Measurements from ENCODE around the gene TNFRSF14. TPM values are rescaled to one million over a fixed set of nuclear protein-coding genes. Genes with fewer than 3 reads are reported as not detected.
A peak's percentile ranks its signal among the peaks of the same experiment; 100 is the strongest.

Gene TNFRSF14
- total RNA-seq, 2 experiments from 2014 or later = 191 to 194 TPM

DNA sequence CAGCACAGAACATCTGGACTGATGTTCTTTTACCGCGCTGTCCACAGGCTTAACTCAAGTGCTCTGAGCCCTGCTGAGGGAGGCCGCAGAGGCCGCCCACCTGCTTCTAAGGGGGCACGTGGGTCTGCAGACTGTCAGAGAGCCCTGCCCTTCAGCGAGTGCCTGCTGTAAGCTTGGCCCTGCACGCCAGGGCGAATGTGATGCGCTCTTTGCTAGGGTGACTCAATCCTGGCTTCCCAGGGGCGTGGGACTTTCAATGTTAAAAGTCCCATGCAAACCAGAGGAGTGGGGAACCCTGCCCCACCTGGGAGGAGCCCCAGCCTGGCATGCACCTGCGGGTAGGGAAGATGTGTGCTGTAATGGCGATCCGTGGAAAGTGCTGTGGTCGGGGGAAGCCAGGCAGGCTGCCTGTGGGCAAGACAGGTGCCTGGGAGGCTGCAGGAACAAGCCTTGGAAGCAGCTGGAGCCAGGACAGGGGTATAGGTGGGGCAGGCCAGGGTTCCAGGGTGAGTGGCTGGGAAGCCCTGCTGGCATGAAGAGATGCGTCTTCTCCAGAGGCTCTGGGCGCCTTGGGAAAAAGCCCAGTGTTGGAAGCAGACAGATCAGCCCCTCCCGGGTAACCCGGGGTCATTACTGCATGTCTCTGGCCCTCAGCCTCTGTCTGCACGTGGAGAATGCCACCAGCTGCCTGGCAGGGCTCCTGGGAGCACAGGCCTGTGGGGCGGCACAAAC lies 29.2 kb upstream of the TNFRSF14 start:
- Histone ChIP-seq H3K9me3 (ENCODE audit: control insufficient read depth in 1 of 2, insufficient read depth in 1 of 2, low read length in 2 of 2) (peaks cover 0 to 12% of the 10 kb centered on the region in 2 experiments), H3K4me1 (ENCODE audit: insufficient read depth, low read length) (peaks cover 76% of the 10 kb centered on the region), H3K27me3 (ENCODE audit: control insufficient read depth in 1 of 2, insufficient read depth in 2 of 2, low read length in 2 of 2) (peaks cover 27 to 31% of the 10 kb centered on the region in 2 experiments), H3K4me3 (ENCODE audit: low read length) (peak overlapping the region; percentile 53), H3K27ac (ENCODE audit: low read depth in 1 of 2, low read length in 2 of 2) (no peak overlapping the region), H3K36me3 (ENCODE audit: insufficient read depth, low read length) (peaks cover 6% of the 10 kb centered on the region)
- H3K4me1 Mint-ChIP-seq (ENCODE audit: low read depth) = peaks cover 54% of the 10 kb centered on the region
- H3K27me3 Mint-ChIP-seq = peaks cover 20% of the 10 kb centered on the region
- CTCF ChIA-PET = interaction anchor here (1.0 to 4.2 kb wide), 3 partner anchors 20 to 59 kb away, joined by 4 to 37 read pairs (median 5); no protein-coding TSS in a partner anchor
- TF ChIP-seq, protein P1, sequence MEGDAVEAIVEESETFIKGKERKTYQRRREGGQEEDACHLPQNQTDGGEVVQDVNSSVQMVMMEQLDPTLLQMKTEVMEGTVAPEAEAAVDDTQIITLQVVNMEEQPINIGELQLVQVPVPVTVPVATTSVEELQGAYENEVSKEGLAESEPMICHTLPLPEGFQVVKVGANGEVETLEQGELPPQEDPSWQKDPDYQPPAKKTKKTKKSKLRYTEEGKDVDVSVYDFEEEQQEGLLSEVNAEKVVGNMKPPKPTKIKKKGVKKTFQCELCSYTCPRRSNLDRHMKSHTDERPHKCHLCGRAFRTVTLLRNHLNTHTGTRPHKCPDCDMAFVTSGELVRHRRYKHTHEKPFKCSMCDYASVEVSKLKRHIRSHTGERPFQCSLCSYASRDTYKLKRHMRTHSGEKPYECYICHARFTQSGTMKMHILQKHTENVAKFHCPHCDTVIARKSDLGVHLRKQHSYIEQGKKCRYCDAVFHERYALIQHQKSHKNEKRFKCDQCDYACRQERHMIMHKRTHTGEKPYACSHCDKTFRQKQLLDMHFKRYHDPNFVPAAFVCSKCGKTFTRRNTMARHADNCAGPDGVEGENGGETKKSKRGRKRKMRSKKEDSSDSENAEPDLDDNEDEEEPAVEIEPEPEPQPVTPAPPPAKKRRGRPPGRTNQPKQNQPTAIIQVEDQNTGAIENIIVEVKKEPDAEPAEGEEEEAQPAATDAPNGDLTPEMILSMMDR (IDR thresholded peaks at IDR 0.05) = no peak
- peak in 5 of 14 experiments; percentile 36 to 76 (median 47) for DNase-seq
- POLR2A ChIA-PET = interaction anchor here (1.1 to 8.5 kb wide), 12 partner anchors 15 to 298 kb away, joined by 3 to 164 read pairs (median 11); partner anchors contain the start of genes MORN1, PEX10, PRXL2B and RER1
- ATAC-seq (ENCODE audit: poor library complexity) = peak; percentile 1
- peaks cover 23% of the 10 kb centered on the region for H3K36me3 Mint-ChIP-seq (ENCODE audit: low read depth)
- H3K27ac Mint-ChIP-seq = peak overlapping the region; percentile 86
- H3K9me3 Mint-ChIP-seq = no peaks in the 10 kb centered on the region
- intact Hi-C loops (cut with DNase I, micrococcal nuclease) = loop anchor here (1.0 to 10.0 kb wide), 9 partner anchors 20 to 1248 kb away; partner anchors contain the start of genes PEX10 (in 2 of the 2), PRXL2B (in 2 of the 2), MORN1 (in 1 of the 2) and RER1 (in 1 of the 2)
- H3K4me3 Mint-ChIP-seq = peak overlapping the region; percentile 63

DNA sequence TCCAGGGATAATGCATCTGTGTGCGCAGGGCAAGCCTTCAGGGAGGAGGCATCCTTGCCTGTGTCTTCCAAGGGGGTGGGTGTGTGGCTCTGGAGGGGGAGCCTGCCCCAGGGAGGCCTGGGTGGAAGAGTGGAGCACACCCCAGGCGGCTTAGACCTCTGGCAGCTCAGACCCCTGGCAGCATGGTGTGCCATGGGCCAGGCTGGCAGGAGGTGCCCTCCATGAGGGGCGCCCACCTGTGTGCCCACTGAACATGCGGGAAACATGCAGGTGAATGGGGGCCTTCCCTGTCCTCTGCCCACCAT lies 28.7 kb upstream of the TNFRSF14 start:
- H3K4me1 ChIP-seq (ENCODE audit: insufficient read depth, low read length) = peaks cover 74% of the 10 kb centered on the region
- peaks cover 0 to 12% of the 10 kb centered on the region in 2 experiments for H3K9me3 ChIP-seq (ENCODE audit: control insufficient read depth in 1 of 2, insufficient read depth in 1 of 2, low read length in 2 of 2)
- TF ChIP-seq, protein P1 (IDR thresholded peaks at IDR 0.05) = no peak
- peaks cover 30 to 36% of the 10 kb centered on the region in 2 experiments for H3K27me3 ChIP-seq (ENCODE audit: control insufficient read depth in 1 of 2, insufficient read depth in 2 of 2, low read length in 2 of 2)
- H3K36me3 ChIP-seq (ENCODE audit: insufficient read depth, low read length) = peaks cover 4% of the 10 kb centered on the region
- Mint-ChIP-seq H3K27me3 (peaks cover 20% of the 10 kb centered on the region), H3K4me1 (ENCODE audit: low read depth) (peaks cover 49% of the 10 kb centered on the region), H3K36me3 (ENCODE audit: low read depth) (peaks cover 18% of the 10 kb centered on the region), H3K4me3 (peak overlapping the region; percentile 63), H3K27ac (no peak overlapping the region), H3K9me3 (no peaks in the 10 kb centered on the region)
- intact Hi-C loops (cut with DNase I, micrococcal nuclease) = loop anchor here (5.0 to 10.0 kb wide), 4 partner anchors 115 to 1247 kb away; partner anchors contain the start of gene SMIM1 (in 1 of the 2)
- ATAC-seq (ENCODE audit: poor library complexity) (no peak), DNase-seq (no peak)
- no peak overlapping the region for H3K4me3 ChIP-seq (ENCODE audit: low read length)
- POLR2A ChIA-PET = interaction anchor here (8.5 kb wide), 1 partner anchor 20 kb away, joined by 164 read pairs; no protein-coding TSS in a partner anchor
- H3K27ac ChIP-seq (ENCODE audit: low read depth in 1 of 2, low read length in 2 of 2) = no peak overlapping the region
- CTCF ChIA-PET = interaction anchor here (0.7 kb wide), 1 partner anchor 18 kb away, joined by 3 read pairs; no protein-coding TSS in a partner anchor

DNA sequence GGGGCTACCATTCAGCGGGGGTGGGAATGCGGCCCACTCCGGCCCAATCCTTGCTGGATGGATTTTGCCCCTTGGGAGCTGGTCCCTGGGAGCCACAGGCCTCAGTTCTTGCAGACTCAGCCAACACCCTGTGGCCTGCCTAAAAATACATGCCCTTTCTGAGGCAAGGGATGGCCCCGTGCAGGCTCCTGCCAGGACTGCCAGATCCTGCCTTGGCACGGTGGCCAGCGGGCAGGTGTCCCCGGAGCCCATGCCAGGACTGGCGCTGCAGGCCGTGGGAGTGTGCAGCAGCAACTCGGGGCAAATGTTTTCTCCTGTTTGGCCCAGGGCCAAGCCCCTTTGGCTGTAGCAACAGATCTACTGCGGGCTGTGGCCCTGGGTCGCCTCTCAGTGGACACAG lies 28.2 kb upstream of the TNFRSF14 start:
- H3K9me3 Mint-ChIP-seq = no peaks in the 10 kb centered on the region
- Histone ChIP-seq H3K4me1 (ENCODE audit: insufficient read depth, low read length) (peaks cover 69% of the 10 kb centered on the region), H3K9me3 (ENCODE audit: control insufficient read depth in 1 of 2, insufficient read depth in 1 of 2, low read length in 2 of 2) (peaks cover 0 to 12% of the 10 kb centered on the region in 2 experiments), H3K36me3 (ENCODE audit: insufficient read depth, low read length) (no peaks in the 10 kb centered on the region), H3K27me3 (ENCODE audit: control insufficient read depth in 1 of 2, insufficient read depth in 2 of 2, low read length in 2 of 2) (peaks cover 34 to 36% of the 10 kb centered on the region in 2 experiments), H3K27ac (ENCODE audit: low read depth in 1 of 2, low read length in 2 of 2) (no peak overlapping the region), H3K4me3 (ENCODE audit: low read length) (no peak overlapping the region)
- peaks cover 20% of the 10 kb centered on the region for H3K27me3 Mint-ChIP-seq
- TF ChIP-seq, protein P1 (IDR thresholded peaks at IDR 0.05) = no peak
- DNase-seq = no peak
- ChIA-PET CTCF (interaction anchor here (0.7 kb wide), 1 partner anchor 17 kb away, joined by 3 read pairs; no protein-coding TSS in a partner anchor), POLR2A (interaction anchor here (8.5 kb wide), 1 partner anchor 20 kb away, joined by 164 read pairs; no protein-coding TSS in a partner anchor)
- ATAC-seq (ENCODE audit: poor library complexity) = no peak
- H3K4me1 Mint-ChIP-seq (ENCODE audit: low read depth) = peaks cover 44% of the 10 kb centered on the region
- peaks cover 14% of the 10 kb centered on the region for H3K36me3 Mint-ChIP-seq (ENCODE audit: low read depth)
- H3K4me3 Mint-ChIP-seq = no peak overlapping the region
- intact Hi-C loops (cut with DNase I, micrococcal nuclease) = loop anchor here (5.0 to 10.0 kb wide), 4 partner anchors 114 to 1247 kb away; partner anchors contain the start of gene SMIM1 (in 1 of the 2)
- H3K27ac Mint-ChIP-seq = no peak overlapping the region

Measured in CD4-positive, alpha-beta T cell (primary cell).